HG02763 (cell line): Measurements from ENCODE around the gene MALRD1.

ENCODE experiments used
- ATAC-seq: cut with Tn5 transposase; IDR thresholded peaks from one replicate; pipeline ENCODE4 v1.9.1; 2021; ENCODE audit warnings: mild to moderate bottlenecking, moderate library complexity; ENCODE audit not compliant: unreplicated experiment

The MALRD1 gene

GRCh38 chr10:19048489-19048888 is at the start of gene MALRD1:
TSS of gene MALRD1 (plus strand) at chr10:19048801. CDS start at chr10:19048939, 138 bp downstream.
- no peak for ATAC-seq

DNA sequence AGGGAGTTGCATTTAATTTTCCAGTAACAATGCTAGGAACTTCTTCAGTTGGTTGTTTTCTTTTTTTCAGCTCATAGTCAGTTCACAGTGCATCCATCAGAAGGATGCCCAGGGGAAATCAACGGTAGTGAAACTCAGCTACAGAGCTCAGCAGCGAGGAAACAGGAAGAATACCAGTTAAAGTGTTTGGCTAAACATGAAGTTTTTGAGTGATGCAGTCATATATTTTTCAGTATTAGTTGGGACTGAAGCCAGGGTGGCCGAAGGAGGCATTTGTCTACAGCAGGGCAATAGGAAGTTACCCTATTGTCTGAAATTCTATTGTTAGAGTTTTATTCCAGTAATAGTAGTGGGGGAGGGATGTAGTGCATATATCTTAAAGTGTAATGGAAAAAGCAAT is 45.3 kb upstream of the MALRD1 start:
- no peak for ATAC-seq

DNA sequence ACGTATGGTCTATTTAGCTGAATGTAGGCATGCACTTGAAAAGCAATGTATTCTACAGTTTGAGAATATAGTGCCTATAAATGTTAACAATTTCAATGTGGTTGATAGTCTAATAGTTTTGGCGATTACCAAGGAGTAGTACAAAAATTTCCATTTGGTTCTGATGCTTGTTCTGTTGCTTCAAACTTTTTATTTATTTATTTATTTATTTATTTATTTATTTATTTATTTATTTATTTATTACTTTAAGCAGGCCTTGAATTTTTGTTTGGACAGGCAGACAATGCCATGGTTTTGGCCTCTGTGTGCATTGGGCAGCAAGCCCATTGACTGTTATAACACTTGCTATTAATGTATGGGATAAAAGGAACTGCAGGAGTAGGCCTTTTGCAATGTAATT is 36.5 kb upstream of the MALRD1 start:
- no peak for ATAC-seq

DNA sequence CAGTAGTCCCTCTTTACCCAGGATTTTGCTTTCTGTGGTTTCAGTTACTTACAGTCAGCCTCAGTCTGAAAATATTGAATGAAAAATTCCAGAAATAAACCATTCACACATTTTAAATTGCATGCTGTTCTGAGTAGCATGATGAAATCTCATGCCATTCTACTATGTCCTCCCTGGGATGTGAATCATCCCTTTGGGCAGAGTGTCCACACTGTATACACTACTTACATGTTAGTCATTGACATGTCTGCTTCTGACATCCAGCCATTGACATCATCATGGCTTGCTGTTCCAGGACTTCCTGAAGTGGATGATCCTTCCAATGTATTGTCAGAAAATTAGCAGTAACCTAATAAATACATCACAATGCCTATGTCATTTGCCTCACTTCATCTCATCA is 34.6 kb upstream of the MALRD1 start:
- no peak for ATAC-seq

- ATAC-seq, result no peak
These were observed 34.1 kb upstream of the MALRD1 start for GRCh38 chr10:19014498-19014897.

GRCh38 chr10:19017116-19017890 is 31.3 kb upstream of the MALRD1 start:
- no peak for ATAC-seq

- no peak for ATAC-seq
These were observed 27.4 kb upstream of the MALRD1 start for GRCh38 chr10:19021162-19021561.

GRCh38 chr10:19024611-19025010 is 24.0 kb upstream of the MALRD1 start:
- ATAC-seq, result no peak

GRCh38 chr10:19031763-19032162 is 16.8 kb upstream of the MALRD1 start:
- no peak for ATAC-seq

- ATAC-seq, result no peak
These were observed 14.9 kb upstream of the MALRD1 start for GRCh38 chr10:19033741-19034140.

- no peak for ATAC-seq
These were observed 7.4 kb upstream of the MALRD1 start for GRCh38 chr10:19041171-19041570.

- ATAC-seq, result no peak
These were observed 5.2 kb upstream of the MALRD1 start for GRCh38 chr10:19043431-19043830.

DNA sequence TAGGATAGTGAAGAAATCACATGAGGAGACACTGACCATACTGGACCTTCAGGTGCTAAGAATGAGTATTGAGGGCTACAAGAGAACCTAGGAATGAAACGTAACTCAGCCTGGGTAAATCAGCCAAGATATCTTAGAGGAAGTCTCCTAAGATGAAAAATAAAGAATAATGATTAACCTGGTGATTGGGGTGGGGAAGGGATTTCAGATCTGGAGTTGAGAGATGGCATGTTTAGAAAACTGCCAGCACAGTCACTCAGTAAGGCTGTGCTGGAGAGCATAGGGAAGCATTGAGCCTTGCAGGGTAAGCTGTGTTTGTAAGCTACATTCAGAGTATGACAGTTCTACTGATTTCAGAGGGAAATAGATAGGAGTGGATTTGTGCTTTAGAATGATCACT is 1.9 kb upstream of the MALRD1 start:
- no peak for ATAC-seq

- ATAC-seq, result no peak
These were observed 290 bp downstream of the MALRD1 start for GRCh38 chr10:19048891-19049290.

DNA sequence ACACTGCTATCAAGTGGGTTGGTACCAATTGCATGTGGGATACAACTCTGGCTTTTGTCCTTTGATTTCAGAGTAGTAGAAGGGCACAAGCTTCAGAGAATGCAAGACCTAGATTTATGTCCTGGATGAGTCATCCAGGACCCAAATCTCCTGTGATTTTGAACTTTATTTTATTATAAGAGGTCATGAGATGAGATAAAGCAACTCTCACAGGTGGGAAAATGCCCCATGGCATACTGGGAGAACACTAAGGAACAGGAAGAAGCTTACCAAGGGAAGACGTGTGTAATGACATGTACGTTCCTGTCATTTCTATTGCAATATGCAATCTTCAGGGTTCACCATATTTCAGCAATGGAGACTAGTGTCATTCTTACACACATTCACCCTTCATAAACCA is 966 bp downstream of the MALRD1 start:
- no peak for ATAC-seq

GRCh38 chr10:19054289-19054835 is 5.8 kb downstream of the MALRD1 start:
- ATAC-seq, result no peak

GRCh38 chr10:19058046-19058445 is 9.4 kb downstream of the MALRD1 start:
- ATAC-seq, result no peak

- ATAC-seq, result no peak
These were observed 15.4 kb downstream of the MALRD1 start for GRCh38 chr10:19063986-19064385.

GRCh38 chr10:19071946-19072345 is 23.3 kb downstream of the MALRD1 start:
- no peak for ATAC-seq

GRCh38 chr10:19077276-19077675 is 28.7 kb downstream of the MALRD1 start:
- ATAC-seq, result no peak

GRCh38 chr10:19096501-19097073 is 48.0 kb downstream of the MALRD1 start:
- ATAC-seq, result no peak

DNA sequence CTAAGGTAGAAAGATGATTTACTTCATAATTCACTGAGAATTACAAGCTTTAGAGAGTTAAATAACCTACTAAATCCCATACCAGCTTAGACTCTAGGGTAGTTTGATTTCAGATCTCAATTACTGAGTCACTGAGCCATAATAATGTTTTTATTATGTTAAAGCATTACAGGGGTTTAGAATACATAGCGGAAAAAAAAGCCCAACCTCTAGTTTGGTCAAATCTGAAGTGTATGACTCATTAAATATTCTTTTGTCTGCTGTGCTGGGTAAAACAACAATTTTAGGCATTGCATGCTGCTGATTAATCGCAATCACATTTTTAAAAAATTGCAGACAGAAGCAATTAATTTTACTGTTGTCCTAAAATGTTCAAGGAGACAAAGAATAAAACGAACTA is 48.5 kb downstream of the MALRD1 start:
- no peak for ATAC-seq
